HEK293T (cell line): ENCODE data around the gene BBC3.
A peak's percentile ranks its signal among the peaks of the same experiment; 100 is the strongest.
"Not testable (repeated sequence)": the region's sequence is repeated elsewhere in the genome, so short reads cannot be mapped to it uniquely, and the experiment has no call there.

Source experiments
- CTCF ChIA-PET: fragments of 350-600 bp; formaldehyde crosslinking; extraction: SDS; loops from one replicate; lab custom pipeline; 2021; ENCODE audit warnings: antibody characterized with exemption, inconsistent platforms; lab: Yijun Ruan, JAX
- POLR2A ChIA-PET: fragments of 350-600 bp; formaldehyde crosslinking; extraction: SDS; loops from one replicate; lab custom pipeline; 2020; ENCODE audit warnings: antibody characterized with exemption, inconsistent platforms; lab: Yijun Ruan, JAX
- DNase-seq: peaks from one replicate; pipeline ENCODE4 v3.0.0; 2012; ENCODE audit warnings: mixed read lengths; ENCODE audit errors: extremely low spot score
- ARNT ChIP-seq: fragments of 450-650 bp; IDR thresholded peaks from 2 replicates; pipeline ENCODE4 v1.6.1; 2017; ENCODE audit warnings: mild to moderate bottlenecking
- CTBP1 ChIP-seq: fragments of 450-650 bp; IDR thresholded peaks from 2 replicates; pipeline ENCODE4 v1.6.1; 2016; ENCODE audit warnings: borderline replicate concordance
- ELF4 ChIP-seq: fragments of 450-650 bp; IDR thresholded peaks from 2 replicates; pipeline ENCODE4 v1.6.1; 2017; ENCODE audit warnings: antibody characterized with exemption
- FOXA1 ChIP-seq: fragments of 450-650 bp; IDR thresholded peaks from 2 replicates; pipeline ENCODE4 v1.6.1; 2016; ENCODE audit warnings: mild to moderate bottlenecking
- FOXK2 ChIP-seq: fragments of 450-650 bp; IDR thresholded peaks from 2 replicates; pipeline ENCODE4 v1.6.1; 2016; ENCODE audit warnings: mild to moderate bottlenecking
- FOXM1 ChIP-seq: fragments of 450-650 bp; IDR thresholded peaks from 2 replicates; pipeline ENCODE4 v1.6.1; 2017; ENCODE audit warnings: mild to moderate bottlenecking, borderline replicate concordance
- HDGF ChIP-seq: fragments of 450-650 bp; IDR thresholded peaks from 2 replicates; pipeline ENCODE4 v1.6.1; 2017; ENCODE audit warnings: antibody characterized with exemption, borderline replicate concordance
- L3MBTL2 ChIP-seq: fragments of 450-650 bp; conservative IDR thresholded peaks from 2 replicates; pipeline ENCODE4 v1.6.1; 2016; ENCODE audit warnings: mild to moderate bottlenecking
- LEF1 ChIP-seq: fragments of 450-650 bp; IDR thresholded peaks from 2 replicates; pipeline ENCODE4 v1.6.1; 2017; ENCODE audit warnings: mild to moderate bottlenecking, borderline replicate concordance
- NFRKB ChIP-seq: fragments of 450-650 bp; IDR thresholded peaks from 2 replicates; pipeline ENCODE4 v1.6.1; 2016; ENCODE audit warnings: mild to moderate bottlenecking, moderate library complexity
- PKNOX1 ChIP-seq: fragments of 450-650 bp; IDR thresholded peaks from 2 replicates; pipeline ENCODE4 v1.6.1; 2016
- SP1 ChIP-seq: fragments of 450-650 bp; IDR thresholded peaks from 2 replicates; pipeline ENCODE4 v1.6.1; 2017
- SUZ12 ChIP-seq: fragments of 450-650 bp; IDR thresholded peaks from 2 replicates; pipeline ENCODE4 v1.6.1; 2016; ENCODE audit warnings: mild to moderate bottlenecking
- TARDBP ChIP-seq: fragments of 450-650 bp; IDR thresholded peaks from 2 replicates; pipeline ENCODE4 v1.6.1; 2016
- ZNF384 ChIP-seq: fragments of 450-650 bp; IDR thresholded peaks from 2 replicates; pipeline ENCODE4 v1.6.1; 2016

The BBC3 gene

GRCh38 chr19:47255879-47256692 lies 25.1 kb upstream of the BBC3 start, which contains the start of gene CCDC9:
CCDC9 (plus strand) TSS chr19:47256525; CDS start chr19:47258401, 1,876 bp downstream.
- POLR2A ChIA-PET: interaction anchor here (0.7 to 2.8 kb wide), 15 partner anchors 9 to 172 kb away, joined by 3 to 44 read pairs (median 8); partner anchors contain the start of genes DHX34, INAFM1, SAE1 and ZC3H4
- CTCF ChIA-PET: interaction anchor here (0.6 to 1.4 kb wide), 6 partner anchors 9 to 484 kb away, joined by 3 to 7 read pairs (median 4); no protein-coding TSS in a partner anchor
- TF ChIP-seq ARNT (no peak), FOXM1 (no peak), ELF4 (no peak; the same call in 1 of the 2 replicates), NFRKB (no peak), L3MBTL2 (peak; percentile 44; the same call in 1 of the 2 replicates), CTBP1 (no peak)
- DNase-seq: peak; percentile 90

GRCh38 chr19:47253970-47254369 lies 23.0 kb upstream of the BBC3 start:
- POLR2A ChIA-PET: interaction anchor here (0.7 to 1.7 kb wide), 4 partner anchors 10 to 141 kb away, joined by 3 to 8 read pairs (median 5); partner anchors contain the start of gene ZC3H4
- DNase-seq: no peak
- no peak for TF ChIP-seq NFRKB
- no peak for TF ChIP-seq CTBP1
- no peak for TF ChIP-seq SP1
- TF ChIP-seq ELF4: no peak
- no peak for TF ChIP-seq PKNOX1
- no peak for TF ChIP-seq SUZ12
- TF ChIP-seq TARDBP: no peak
- TF ChIP-seq ZNF384: no peak
- TF ChIP-seq FOXK2: no peak
- TF ChIP-seq LEF1: no peak
- TF ChIP-seq FOXA1: no peak
- TF ChIP-seq ARNT: no peak
- TF ChIP-seq HDGF: no peak
- no peak for TF ChIP-seq L3MBTL2
- no peak for TF ChIP-seq FOXM1
- CTCF ChIA-PET: interaction anchor here (1.6 to 3.1 kb wide), 2 partner anchors 10 to 43 kb away, joined by 8 to 16 read pairs; no protein-coding TSS in a partner anchor

- no peak for DNase-seq
- no peak for TF ChIP-seq ELF4
- TF ChIP-seq PKNOX1: peak; percentile 90
- ChIA-PET POLR2A (interaction anchor here (0.7 to 1.7 kb wide), 4 partner anchors 9 to 140 kb away, joined by 3 to 8 read pairs (median 5); partner anchors contain the start of gene ZC3H4), CTCF (interaction anchor here (1.6 to 3.1 kb wide), 2 partner anchors 9 to 43 kb away, joined by 8 to 16 read pairs; no protein-coding TSS in a partner anchor)
These were observed 22.5 kb upstream of the BBC3 start for GRCh38 chr19:47253467-47253881.

- CTCF ChIA-PET: interaction anchor here (1.6 to 3.1 kb wide), 2 partner anchors 9 to 42 kb away, joined by 8 to 16 read pairs; no protein-coding TSS in a partner anchor
- not testable (repeated sequence) for DNase-seq
- POLR2A ChIA-PET: interaction anchor here (1.1 to 1.7 kb wide), 3 partner anchors 9 to 26 kb away, joined by 3 to 8 read pairs (median 7); no protein-coding TSS in a partner anchor
These were observed 22.0 kb upstream of the BBC3 start for GRCh38 chr19:47253016-47253415.

- DNase-seq: peak; percentile 65
- POLR2A ChIA-PET: interaction anchor here (1.9 to 3.6 kb wide), 2 partner anchors 9 to 21 kb away, joined by 9 to 42 read pairs; partner anchors contain the start of gene CCDC9
- CTCF ChIA-PET: interaction anchor here (0.6 to 4.7 kb wide), 4 partner anchors 8 to 843 kb away, joined by 3 to 108 read pairs (median 3); no protein-coding TSS in a partner anchor
- TF ChIP-seq NFRKB (no peak), LEF1 (no peak), L3MBTL2 (no peak), TARDBP (no peak), SUZ12 (no peak), FOXA1 (no peak)
These were observed 16.4 kb upstream of the BBC3 start for GRCh38 chr19:47247308-47247990.

- TF ChIP-seq L3MBTL2 (peak; percentile 89), ZNF384 (no peak), HDGF (no peak), FOXM1 (no peak)
- peak; percentile 88 for DNase-seq
- CTCF ChIA-PET: interaction anchor here (0.5 to 4.7 kb wide), 23 partner anchors 10 to 370 kb away, joined by 3 to 108 read pairs (median 4); partner anchors contain the start of genes CCDC9 and INAFM1
- POLR2A ChIA-PET: interaction anchor here (0.8 to 3.6 kb wide), 13 partner anchors 10 to 131 kb away, joined by 3 to 42 read pairs (median 8); partner anchors contain the start of genes CCDC9 and ZC3H4
These were observed 13.0 kb upstream of the BBC3 start for GRCh38 chr19:47243776-47244547.
